A549 (cell line): ENCODE results near the gene RGS5. TPM values are rescaled to one million over a fixed set of nuclear protein-coding genes. Genes with fewer than 3 reads are reported as not detected.
A peak's percentile ranks its signal among the peaks of the same experiment; 100 is the strongest.
"Not testable (repeated sequence)": the region's sequence is repeated elsewhere in the genome, so short reads cannot be mapped to it uniquely, and the experiment has no call there.

Experiments
- ATAC-seq, 2 experiments: fragments of 200-7000 bp in 1 of 2; fragments of >200 bp in 1 of 2; cut with Nextera tagmentation in 1 of 2; cut with Tn5 transposase in 1 of 2; 3 replicates each; pipeline versions ENCODE4 v1.8.0 to v1.9.1; 2018 to 2020; ENCODE audit warnings: mild to moderate bottlenecking in 1 of 2, moderate library complexity in 1 of 2
- CTCF ChIA-PET: fragments of 300-600 bp; sonication (Branson Sonifier 250); formaldehyde crosslinking; extraction: SDS; loops from one replicate; lab custom pipeline; 2021; ENCODE audit warnings: antibody characterized with exemption, inconsistent platforms; lab: Yijun Ruan, JAX
- POLR2A ChIA-PET: fragments of 350-600 bp; formaldehyde crosslinking; extraction: SDS; loops from one replicate; lab custom pipeline; 2021; ENCODE audit warnings: antibody characterized with exemption, inconsistent platforms; lab: Yijun Ruan, JAX
- DNase-seq, 2 experiments: peaks; one replicate each; pipeline versions ENCODE4 v3.0.0 to v3.0.0-alpha.2; 2011 to 2016; ENCODE audit warnings: low read depth in 1 of 2, low spot score in 1 of 2
- FAIRE-seq: peaks from 2 replicates; lab custom pipeline; 2011; peaks lifted over from hg19 to GRCh38; lab: Jason Lieb, UNC
- H3K27ac ChIP-seq, 2 experiments: fragments of >200 bp; sonication (Bioruptor Twin); formaldehyde crosslinking; 3 replicates each; pipeline ENCODE4 v1.5.1; 2016 to 2017
- H3K4me1 ChIP-seq: fragments of >200 bp; sonication (Bioruptor Twin); formaldehyde crosslinking; 3 replicates; pipeline ENCODE4 v1.6.1; 2016
- H3K4me2 ChIP-seq: fragments of >200 bp; sonication (Bioruptor Twin); formaldehyde crosslinking; 3 replicates; pipeline ENCODE4 v1.6.1; 2016
- H3K4me3 ChIP-seq: fragments of >200 bp; sonication (Bioruptor Twin); formaldehyde crosslinking; 3 replicates; pipeline ENCODE4 v1.5.1; 2016
- H3K9me3 ChIP-seq: fragments of >200 bp; sonication (Bioruptor Twin); formaldehyde crosslinking; 3 replicates; pipeline ENCODE4 v1.6.1; 2016
- FOSB ChIP-seq: fragments of 250-450 bp; sonication (Bioruptor Pico); IDR thresholded peaks from 2 replicates; pipeline ENCODE4 v1.5.0; 2020; ENCODE audit warnings: mild to moderate bottlenecking, moderate library complexity
- FOXS1 ChIP-seq: fragments of 250-450 bp; sonication (Bioruptor Pico); IDR thresholded peaks from 2 replicates; pipeline ENCODE4 v1.5.0; 2020; ENCODE audit warnings: mild to moderate bottlenecking, moderate library complexity
- GATA3 ChIP-seq: IDR thresholded peaks from 2 replicates; pipeline ENCODE4 v1.6.1; 2012; ENCODE audit warnings: borderline replicate concordance
- HEYL ChIP-seq: fragments of 250-450 bp; sonication (Bioruptor Pico); IDR thresholded peaks from 2 replicates; pipeline ENCODE4 v1.8.0; 2021; ENCODE audit warnings: mild to moderate bottlenecking, moderate library complexity
- HOXB13 ChIP-seq: fragments of 250-450 bp; sonication (Bioruptor Pico); IDR thresholded peaks from 2 replicates; pipeline ENCODE4 v1.5.0; 2020; ENCODE audit warnings: low read depth, mild to moderate bottlenecking, moderate library complexity
- HOXB5 ChIP-seq: fragments of 250-450 bp; sonication (Bioruptor Pico); IDR thresholded peaks from 2 replicates; pipeline ENCODE4 v1.5.0; 2020; ENCODE audit warnings: mild to moderate bottlenecking, moderate library complexity
- KDM5A ChIP-seq: fragments of 200-600 bp; sonication (generic); IDR thresholded peaks from 2 replicates; pipeline ENCODE4 v1.6.1; 2016; ENCODE audit warnings: antibody characterized with exemption, mild to moderate bottlenecking
- MAZ ChIP-seq: fragments of 150-350 bp; IDR thresholded peaks from 2 replicates; pipeline ENCODE4 v1.6.1; 2014; ENCODE audit warnings: antibody characterized with exemption, low read depth, low read length, borderline replicate concordance
- NPAS2 ChIP-seq: fragments of 250-450 bp; sonication (Bioruptor Pico); IDR thresholded peaks from 2 replicates; pipeline ENCODE4 v1.8.0; 2022; ENCODE audit warnings: mild to moderate bottlenecking, moderate library complexity, borderline replicate concordance
- POLR2AphosphoS2 ChIP-seq: conservative IDR thresholded peaks from 2 replicates; pipeline ENCODE4 v1.6.1; 2012; ENCODE audit warnings: low read length, improper control_type of control experiment, inconsistent platforms
- WGBS: methylation state at CpG from one replicate; pipeline ENCODE4 v1.1.6; 2017; ENCODE audit errors: missing lambda C conversion rate; 5-methylcytosine and 5-hydroxymethylcytosine counted together
- polyA plus RNA-seq, 4 experiments: library from polyadenylated mRNA; depleted of rRNA in 3 of 4; stranded (reverse); fragments of >200 nt; fragmentation: RNase III in 1 of 4; extraction: RNeasy Plus Mini Kit Qiagen cat#74134 plus additional on column Dnase treatment in 1 of 4; gene quantifications; 2 replicates in 3 of 4; 3 replicates in 1 of 4; pipeline ENCODE4 v1.2.3, GENCODE V29; 2011 to 2017
- TF ChIP-seq, protein P1 (sequence below): fragments of 200-600 bp; sonication (generic); IDR thresholded peaks from 2 replicates; pipeline ENCODE4 v1.6.1; 2016; ENCODE audit warnings: antibody characterized with exemption, mild to moderate bottlenecking, moderate library complexity
- TF ChIP-seq, protein P2 (sequence below): fragments of >200 bp; sonication (Bioruptor Twin); formaldehyde crosslinking; IDR thresholded peaks from 3 replicates; pipeline ENCODE4 v1.6.1; 2016
- TF ChIP-seq, protein P3 (sequence below): fragments of 250-450 bp; sonication (Bioruptor Pico); IDR thresholded peaks from 2 replicates; pipeline ENCODE4 v1.5.0; 2021; ENCODE audit warnings: mild to moderate bottlenecking, moderate library complexity, borderline replicate concordance
- TF ChIP-seq, protein P4 (sequence below): fragments of >200 bp; sonication (Bioruptor Twin); formaldehyde crosslinking; IDR thresholded peaks from 2 replicates; pipeline ENCODE4 v1.6.1; 2016

RGS5 gene
- polyA plus RNA-seq, 2 of the 4 experiments (the other 2 are of a cell fraction): 2.2 to 6.5 TPM

- no peak for TF ChIP-seq NPAS2
These were observed 45.3 kb upstream of the RGS5 start (continued) for GRCh38 chr1:163248064-163248463.

DNA sequence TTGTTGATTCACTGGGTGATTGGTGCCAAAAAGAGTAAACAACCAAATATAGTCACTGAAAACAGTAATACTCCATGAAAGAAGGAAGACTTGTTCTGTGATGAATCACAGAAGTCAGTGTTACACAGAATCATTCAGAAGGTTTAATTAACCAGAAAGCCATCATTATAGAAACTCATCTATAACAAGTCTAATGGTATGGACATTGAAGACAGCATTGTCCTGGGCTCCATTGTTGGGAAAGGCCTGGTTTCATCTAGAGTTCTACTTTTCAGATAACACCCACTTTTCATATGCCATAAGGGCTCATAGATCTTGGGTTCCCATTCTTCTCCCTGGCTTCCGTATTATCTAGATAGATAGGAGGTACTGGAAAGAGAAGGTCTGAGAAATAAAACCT lies 41.9 kb upstream of the RGS5 start:
- WGBS: 90% methylated on average over 1 of the region's 1 CpG
- FAIRE-seq: peak; percentile 36
- DNase-seq, CTCF ChIA-PET, H3K4me1 ChIP-seq, H3K9me3 ChIP-seq, H3K27ac ChIP-seq, H3K4me2 ChIP-seq, POLR2A ChIA-PET, H3K4me3 ChIP-seq, ATAC-seq: not testable (repeated sequence)

DNA sequence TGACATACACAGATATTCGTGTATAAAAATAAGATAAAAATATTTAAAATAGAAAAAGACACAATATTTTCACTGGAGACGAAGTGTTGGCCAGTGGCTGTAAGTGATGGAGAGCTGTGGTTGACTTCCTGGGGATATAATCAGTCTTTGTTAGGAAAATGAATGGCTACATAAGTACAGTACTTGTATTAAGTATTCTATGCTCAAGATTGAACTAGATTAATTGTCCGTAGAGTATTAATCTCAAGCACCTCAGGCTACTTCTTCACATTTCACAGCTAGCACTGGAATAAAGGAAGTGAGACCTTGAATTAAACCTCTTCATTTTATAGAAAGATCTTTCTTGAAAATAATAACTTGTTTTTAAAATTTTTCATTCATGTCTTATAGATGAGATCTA lies 39.0 kb upstream of the RGS5 start:
- no peak overlapping the region for H3K4me3 ChIP-seq
- ChIA-PET POLR2A (interaction anchor here (0.6 kb wide), 1 partner anchor 28 kb away, joined by 3 read pairs; no protein-coding TSS in a partner anchor), CTCF (no interaction called here)
- DNase-seq (no peak), FAIRE-seq (no peak), ATAC-seq (no peak)
- H3K27ac ChIP-seq: no peak overlapping the region
- H3K4me1 ChIP-seq: no peaks in the 10 kb centered on the region
- WGBS: 41% methylated on average over 3 of the region's 3 CpGs
- H3K4me2 ChIP-seq: no peak overlapping the region
- no peak for TF ChIP-seq HEYL (CRISPR knock-in tag)
- TF ChIP-seq, protein P1, sequence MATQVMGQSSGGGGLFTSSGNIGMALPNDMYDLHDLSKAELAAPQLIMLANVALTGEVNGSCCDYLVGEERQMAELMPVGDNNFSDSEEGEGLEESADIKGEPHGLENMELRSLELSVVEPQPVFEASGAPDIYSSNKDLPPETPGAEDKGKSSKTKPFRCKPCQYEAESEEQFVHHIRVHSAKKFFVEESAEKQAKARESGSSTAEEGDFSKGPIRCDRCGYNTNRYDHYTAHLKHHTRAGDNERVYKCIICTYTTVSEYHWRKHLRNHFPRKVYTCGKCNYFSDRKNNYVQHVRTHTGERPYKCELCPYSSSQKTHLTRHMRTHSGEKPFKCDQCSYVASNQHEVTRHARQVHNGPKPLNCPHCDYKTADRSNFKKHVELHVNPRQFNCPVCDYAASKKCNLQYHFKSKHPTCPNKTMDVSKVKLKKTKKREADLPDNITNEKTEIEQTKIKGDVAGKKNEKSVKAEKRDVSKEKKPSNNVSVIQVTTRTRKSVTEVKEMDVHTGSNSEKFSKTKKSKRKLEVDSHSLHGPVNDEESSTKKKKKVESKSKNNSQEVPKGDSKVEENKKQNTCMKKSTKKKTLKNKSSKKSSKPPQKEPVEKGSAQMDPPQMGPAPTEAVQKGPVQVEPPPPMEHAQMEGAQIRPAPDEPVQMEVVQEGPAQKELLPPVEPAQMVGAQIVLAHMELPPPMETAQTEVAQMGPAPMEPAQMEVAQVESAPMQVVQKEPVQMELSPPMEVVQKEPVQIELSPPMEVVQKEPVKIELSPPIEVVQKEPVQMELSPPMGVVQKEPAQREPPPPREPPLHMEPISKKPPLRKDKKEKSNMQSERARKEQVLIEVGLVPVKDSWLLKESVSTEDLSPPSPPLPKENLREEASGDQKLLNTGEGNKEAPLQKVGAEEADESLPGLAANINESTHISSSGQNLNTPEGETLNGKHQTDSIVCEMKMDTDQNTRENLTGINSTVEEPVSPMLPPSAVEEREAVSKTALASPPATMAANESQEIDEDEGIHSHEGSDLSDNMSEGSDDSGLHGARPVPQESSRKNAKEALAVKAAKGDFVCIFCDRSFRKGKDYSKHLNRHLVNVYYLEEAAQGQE: no peak
- TF ChIP-seq GATA3: no peak
- TF ChIP-seq KDM5A: no peak
- no peak for TF ChIP-seq POLR2AphosphoS2
- TF ChIP-seq, protein P2, sequence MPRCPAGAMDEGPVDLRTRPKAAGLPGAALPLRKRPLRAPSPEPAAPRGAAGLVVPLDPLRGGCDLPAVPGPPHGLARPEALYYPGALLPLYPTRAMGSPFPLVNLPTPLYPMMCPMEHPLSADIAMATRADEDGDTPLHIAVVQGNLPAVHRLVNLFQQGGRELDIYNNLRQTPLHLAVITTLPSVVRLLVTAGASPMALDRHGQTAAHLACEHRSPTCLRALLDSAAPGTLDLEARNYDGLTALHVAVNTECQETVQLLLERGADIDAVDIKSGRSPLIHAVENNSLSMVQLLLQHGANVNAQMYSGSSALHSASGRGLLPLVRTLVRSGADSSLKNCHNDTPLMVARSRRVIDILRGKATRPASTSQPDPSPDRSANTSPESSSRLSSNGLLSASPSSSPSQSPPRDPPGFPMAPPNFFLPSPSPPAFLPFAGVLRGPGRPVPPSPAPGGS: no peak
- TF ChIP-seq FOXS1 (CRISPR knock-in tag): no peak
- no peak for TF ChIP-seq FOSB
- TF ChIP-seq HOXB13 (CRISPR knock-in tag): no peak
- TF ChIP-seq, protein P3, sequence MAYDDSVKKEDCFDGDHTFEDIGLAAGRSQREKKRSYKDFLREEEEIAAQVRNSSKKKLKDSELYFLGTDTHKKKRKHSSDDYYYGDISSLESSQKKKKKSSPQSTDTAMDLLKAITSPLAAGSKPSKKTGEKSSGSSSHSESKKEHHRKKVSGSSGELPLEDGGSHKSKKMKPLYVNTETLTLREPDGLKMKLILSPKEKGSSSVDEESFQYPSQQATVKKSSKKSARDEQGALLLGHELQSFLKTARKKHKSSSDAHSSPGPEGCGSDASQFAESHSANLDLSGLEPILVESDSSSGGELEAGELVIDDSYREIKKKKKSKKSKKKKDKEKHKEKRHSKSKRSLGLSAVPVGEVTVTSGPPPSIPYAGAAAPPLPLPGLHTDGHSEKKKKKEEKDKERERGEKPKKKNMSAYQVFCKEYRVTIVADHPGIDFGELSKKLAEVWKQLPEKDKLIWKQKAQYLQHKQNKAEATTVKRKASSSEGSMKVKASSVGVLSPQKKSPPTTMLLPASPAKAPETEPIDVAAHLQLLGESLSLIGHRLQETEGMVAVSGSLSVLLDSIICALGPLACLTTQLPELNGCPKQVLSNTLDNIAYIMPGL: no peak
- TF ChIP-seq, all 56 proteins: peak for 0
- no peaks in the 10 kb centered on the region for H3K9me3 ChIP-seq

GRCh38 chr1:163240705-163241104 lies 38.0 kb upstream of the RGS5 start:
- no peak for FAIRE-seq
- Histone ChIP-seq H3K4me1 (no peaks in the 10 kb centered on the region), H3K4me2 (no peak overlapping the region), H3K4me3 (no peak overlapping the region), H3K9me3 (no peaks in the 10 kb centered on the region), H3K27ac (no peak overlapping the region)
- CTCF ChIA-PET: no interaction called here
- POLR2A ChIA-PET: no interaction called here
- 43% methylated on average over 3 of the region's 3 CpGs for WGBS
- ATAC-seq: no peak
- TF ChIP-seq, protein P4, sequence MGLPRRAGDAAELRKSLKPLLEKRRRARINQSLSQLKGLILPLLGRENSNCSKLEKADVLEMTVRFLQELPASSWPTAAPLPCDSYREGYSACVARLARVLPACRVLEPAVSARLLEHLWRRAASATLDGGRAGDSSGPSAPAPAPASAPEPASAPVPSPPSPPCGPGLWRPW: no peak
- TF ChIP-seq MAZ: no peak
- no peak for TF ChIP-seq HOXB5 (CRISPR knock-in tag)
- DNase-seq: no peak

DNA sequence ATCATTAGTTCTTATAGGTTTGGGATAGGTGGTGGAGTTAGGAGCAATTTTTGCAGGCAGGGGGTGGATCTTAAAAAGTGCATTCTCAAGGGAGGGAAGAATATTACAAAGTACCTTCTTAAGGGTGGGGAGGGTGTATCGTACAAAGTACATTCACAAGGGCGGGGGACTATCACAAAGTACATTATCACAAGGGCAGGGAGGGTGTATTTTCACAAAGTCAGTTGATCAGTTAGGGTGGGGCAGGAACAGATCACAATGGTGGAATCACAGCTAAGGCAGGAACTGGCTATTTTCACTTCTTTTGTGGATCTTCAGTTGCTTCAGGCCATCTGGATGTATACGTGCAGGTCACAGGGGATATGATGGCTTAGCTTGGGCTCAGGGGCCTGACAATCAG lies 30.9 kb upstream of the RGS5 start:
- 59% methylated on average over 3 of the region's 3 CpGs for WGBS
- H3K9me3 ChIP-seq, CTCF ChIA-PET, POLR2A ChIA-PET, H3K4me1 ChIP-seq, DNase-seq, H3K4me3 ChIP-seq, ATAC-seq, H3K4me2 ChIP-seq, FAIRE-seq, H3K27ac ChIP-seq: not testable (repeated sequence)
